ENCODE measurements around the gene NSUN6.

- no peak for TF ChIP-seq POLR2A (IDR thresholded peaks at IDR 0.05)
- no peak for TF ChIP-seq CTCF (IDR thresholded peaks at IDR 0.05 in 4 of 5, conservative IDR thresholded peaks at IDR 0.05 in 1 of 5)
Measured at GRCh38 chr10:18680754-18681153, 29.4 kb upstream of the NSUN6 start.
